Neuronal stem cell (in vitro differentiated cells): ENCODE data around the gene MAGEA9B.

ENCODE experiments used
- DNase-seq: peaks from one replicate; pipeline ENCODE4 v3.0.0-alpha.2; 2013; ENCODE audit warnings: low spot score
- H2AFZ ChIP-seq: one replicate; pipeline ENCODE4 v1.6.1; 2013; ENCODE audit warnings: mild to moderate bottlenecking, low read length, inconsistent platforms
- H2AK5ac ChIP-seq: 2 replicates; pipeline ENCODE4 v1.6.1; 2013; ENCODE audit warnings: low read depth, mild to moderate bottlenecking, inconsistent platforms, low read length, moderate library complexity, mixed read lengths
- H2BK120ac ChIP-seq: 2 replicates; pipeline ENCODE4 v1.6.1; 2013; ENCODE audit warnings: low read depth, mild to moderate bottlenecking, inconsistent platforms, low read length, moderate library complexity, mixed read lengths
- H2BK12ac ChIP-seq: one replicate; pipeline ENCODE4 v1.6.1; 2013; ENCODE audit warnings: low read length, inconsistent platforms
- H2BK15ac ChIP-seq: 2 replicates; pipeline ENCODE4 v1.6.1; 2013; ENCODE audit warnings: mild to moderate bottlenecking, low read length, inconsistent platforms, mixed read lengths
- H2BK5ac ChIP-seq: one replicate; pipeline ENCODE4 v1.6.1; 2013; ENCODE audit warnings: inconsistent platforms, mild to moderate bottlenecking, low read length, moderate library complexity
- H3K14ac ChIP-seq: one replicate; pipeline ENCODE4 v1.6.1; 2013; ENCODE audit warnings: low read length, inconsistent platforms
- H3K18ac ChIP-seq: 2 replicates; pipeline ENCODE4 v1.6.1; 2013; ENCODE audit warnings: low read length, inconsistent platforms
- H3K23ac ChIP-seq: 2 replicates; pipeline ENCODE4 v1.6.1; 2013; ENCODE audit warnings: low read depth, mild to moderate bottlenecking, mixed read lengths, low read length, inconsistent platforms; ENCODE audit not compliant: poor library complexity
- H3K27ac ChIP-seq: replicated peaks from 3 replicates; pipeline ENCODE4 v1.5.1; 2013; ENCODE audit warnings: low read length, inconsistent platforms
- H3K27me3 ChIP-seq, 3 experiments: 2 replicates each; pipeline ENCODE4 v1.6.1; 2013; ENCODE audit warnings: low read length in 3 of 3, mild to moderate bottlenecking in 2 of 3, inconsistent platforms in 1 of 3, low read depth in 1 of 3, mixed read lengths in 1 of 3, moderate library complexity in 1 of 3; ENCODE audit not compliant: control insufficient read depth in 3 of 3, insufficient read depth in 3 of 3
- H3K36me3 ChIP-seq, 2 donors: replicated peaks in 1 of 2; 2 replicates each; pipeline ENCODE4 v1.6.1; 2013; ENCODE audit warnings: low read length in 2 of 2; ENCODE audit not compliant: control insufficient read depth in 2 of 2, insufficient read depth in 2 of 2
- H3K4ac ChIP-seq: 2 replicates; pipeline ENCODE4 v1.6.1; 2013; ENCODE audit warnings: inconsistent platforms, mild to moderate bottlenecking, low read length, moderate library complexity
- H3K4me1 ChIP-seq, 2 donors: 1 replicate in 1 of 2; 2 replicates in 1 of 2; pipeline ENCODE4 v1.6.1; 2013; ENCODE audit warnings: low read length in 2 of 2, low read depth in 1 of 2; ENCODE audit not compliant: control insufficient read depth in 2 of 2, insufficient read depth in 1 of 2
- H3K4me2 ChIP-seq: one replicate; pipeline ENCODE4 v1.6.1; 2013; ENCODE audit warnings: mild to moderate bottlenecking, low read length, inconsistent platforms; ENCODE audit not compliant: insufficient read depth, poor library complexity, severe bottlenecking
- H3K4me3 ChIP-seq, 2 donors: 2 replicates each; pipeline ENCODE4 v1.5.1; 2013; ENCODE audit warnings: low read length in 2 of 2, mild to moderate bottlenecking in 2 of 2, inconsistent platforms in 1 of 2, moderate library complexity in 1 of 2
- H3K79me1 ChIP-seq: one replicate; pipeline ENCODE4 v1.6.1; 2013; ENCODE audit warnings: low read depth, mild to moderate bottlenecking, inconsistent platforms, low read length, moderate library complexity
- H3K9ac ChIP-seq: one replicate; pipeline ENCODE4 v1.6.1; 2013; ENCODE audit warnings: mild to moderate bottlenecking, low read depth, low read length, inconsistent platforms; ENCODE audit not compliant: poor library complexity
- H3K9me3 ChIP-seq, 2 donors: replicated peaks in 1 of 2; 2 replicates each; pipeline versions ENCODE3 to v1.6.1; 2013; ENCODE audit warnings: low read length in 2 of 2, mild to moderate bottlenecking in 2 of 2, inconsistent platforms in 1 of 2, low read depth in 1 of 2, mixed read lengths in 1 of 2, moderate library complexity in 1 of 2; ENCODE audit not compliant: control insufficient read depth in 2 of 2, insufficient read depth in 1 of 2
- H4K8ac ChIP-seq: one replicate; pipeline ENCODE4 v1.6.1; 2013; ENCODE audit warnings: low read depth, mild to moderate bottlenecking, inconsistent platforms, low read length, moderate library complexity
- H4K91ac ChIP-seq: one replicate; pipeline ENCODE4 v1.6.1; 2013; ENCODE audit warnings: low read length, low read depth, mild to moderate bottlenecking, inconsistent platforms; ENCODE audit not compliant: poor library complexity
- WGBS, 2 donors: extraction: QIAGEN DNeasy Blood & Tissue Kit; methylation state at CpG; one replicate each; pipeline ENCODE4 v1.1.7; 2013; ENCODE audit warnings: missing lambda C conversion rate in 2 of 2, mixed read lengths in 1 of 2; ENCODE audit not compliant: insufficient read length in 2 of 2, insufficient replicate concordance in 1 of 2; ENCODE audit errors: extremely low coverage in 2 of 2; 5-methylcytosine and 5-hydroxymethylcytosine counted together

MAGEA9B gene

DNA sequence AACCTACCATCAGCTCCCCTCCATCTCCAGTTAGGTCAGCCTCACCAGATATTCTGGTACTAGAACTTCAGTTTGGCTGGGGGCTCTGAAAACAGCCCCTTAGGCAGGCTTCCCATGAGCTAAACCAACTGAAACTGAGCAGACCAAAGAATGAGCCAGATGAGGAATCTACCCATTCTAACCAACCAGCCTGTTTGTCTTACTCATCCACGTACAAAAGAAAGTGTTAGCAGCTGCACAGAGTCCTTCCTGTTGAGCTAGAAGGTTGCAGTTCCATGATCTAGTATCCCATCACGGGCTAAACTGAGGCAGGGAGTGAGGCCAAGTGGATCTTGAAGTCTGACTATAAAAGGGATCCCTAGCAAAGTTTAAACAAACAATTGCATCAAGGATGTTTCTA is 17.5 kb downstream of the MAGEA9B start:
- Histone ChIP-seq H3K79me1 (no peaks in the 10 kb centered on the region), H3K4me2 (no peak overlapping the region), H3K18ac (no peak overlapping the region), H2BK15ac (no peak overlapping the region), H2AFZ (no peak overlapping the region), H3K14ac (no peak overlapping the region), H3K4me1 (peaks cover 0 to 4% of the 10 kb centered on the region in 2 donors), H2BK12ac (no peak overlapping the region), H3K23ac (no peak overlapping the region), H3K9ac (no peak overlapping the region), H3K36me3 (no peaks in the 10 kb centered on the region), H3K4ac (no peak overlapping the region), H2BK120ac (no peak overlapping the region), H4K8ac (no peak overlapping the region), H4K91ac (no peak overlapping the region), H3K27me3 (no peaks in the 10 kb centered on the region), H2AK5ac (no peak overlapping the region), H3K27ac (no peak overlapping the region), H2BK5ac (no peak overlapping the region), H3K4me3 (no peak overlapping the region), H3K9me3 (no peaks in the 10 kb centered on the region)
- WGBS, 2 donors: no CpG with 5 or more reads among the region's 2 CpGs
- no peak for DNase-seq

DNA sequence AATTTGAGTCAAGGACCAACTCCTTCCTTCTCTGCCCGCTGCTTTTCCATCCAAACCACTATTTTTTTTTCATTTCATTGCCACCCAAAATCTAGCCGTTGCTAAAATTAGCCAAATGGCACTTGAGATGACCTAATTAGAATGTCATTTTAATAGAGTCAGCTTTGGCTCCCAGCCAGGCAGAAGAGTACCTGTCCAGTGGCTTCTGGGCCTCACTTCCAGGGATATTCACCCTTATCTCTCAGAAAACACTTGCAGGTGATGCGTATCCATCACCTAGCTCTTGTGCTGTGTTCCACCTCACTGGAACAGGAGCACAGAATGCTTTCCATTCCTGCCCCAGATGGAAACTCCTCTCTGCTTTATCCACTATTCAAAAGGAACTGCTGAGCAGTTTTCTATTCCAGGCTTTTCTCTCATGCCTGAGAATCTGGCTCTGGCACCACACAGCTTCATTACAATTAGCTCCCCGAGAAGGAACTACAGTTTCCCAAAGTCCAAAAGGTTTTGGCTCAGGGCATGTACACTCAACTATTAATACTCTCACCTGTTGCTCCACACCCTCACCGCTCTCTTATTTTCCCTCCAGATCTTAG is 18.5 kb downstream of the MAGEA9B start:
- Histone ChIP-seq H2BK5ac (no peak overlapping the region), H3K4ac (no peak overlapping the region), H2BK12ac (no peak overlapping the region), H2BK120ac (no peak overlapping the region), H3K9ac (no peak overlapping the region), H4K91ac (no peak overlapping the region), H3K14ac (no peak overlapping the region), H3K79me1 (no peaks in the 10 kb centered on the region), H2AK5ac (no peak overlapping the region), H3K27ac (no peak overlapping the region), H3K4me1 (peaks cover 0 to 4% of the 10 kb centered on the region in 2 donors), H2AFZ (no peak overlapping the region), H4K8ac (no peak overlapping the region), H3K18ac (no peak overlapping the region), H3K27me3 (no peaks in the 10 kb centered on the region), H3K36me3 (no peaks in the 10 kb centered on the region), H3K9me3 (no peaks in the 10 kb centered on the region), H2BK15ac (no peak overlapping the region), H3K4me2 (no peak overlapping the region), H3K23ac (no peak overlapping the region), H3K4me3 (no peak overlapping the region)
- WGBS, 2 donors: no CpG with 5 or more reads among the region's 5 CpGs
- no peak for DNase-seq

DNA sequence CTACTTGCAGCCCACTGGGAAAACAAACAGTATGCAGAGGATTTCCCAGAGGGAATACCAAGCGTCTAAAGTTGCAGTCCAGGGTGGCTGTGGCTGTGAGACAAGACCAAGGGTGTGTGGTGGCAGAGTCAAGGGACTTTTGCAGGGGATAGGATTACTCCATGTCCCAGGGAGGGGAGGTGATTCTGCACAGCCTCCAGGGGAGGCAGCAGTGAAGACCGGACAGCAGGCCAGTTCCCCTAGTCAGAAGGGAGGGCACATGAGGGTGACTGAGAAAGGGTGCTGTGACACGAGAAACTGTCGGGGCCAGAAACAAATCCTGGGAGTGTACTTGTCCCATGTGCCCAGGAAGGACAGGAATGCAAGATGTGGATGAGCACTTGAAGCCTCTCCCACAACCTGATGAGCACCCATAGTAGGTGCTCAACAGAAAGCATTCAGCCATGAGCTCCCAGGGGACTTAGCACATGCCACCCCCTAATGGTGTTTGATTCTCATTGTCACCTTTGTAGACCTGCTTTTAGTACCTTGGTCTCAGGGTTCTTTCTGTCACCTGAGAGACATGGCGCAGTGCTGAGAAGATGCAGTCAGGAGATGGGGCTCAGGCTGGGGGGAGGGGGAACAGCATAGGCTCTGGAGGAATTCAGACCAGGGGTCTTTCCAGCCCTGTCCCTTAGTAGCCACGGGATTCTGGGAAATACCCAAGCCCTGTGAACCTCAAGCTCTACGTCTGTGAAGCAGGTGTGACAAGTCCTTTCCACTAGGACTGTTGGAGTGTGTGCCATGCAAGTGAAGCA is 19.4 kb downstream of the MAGEA9B start:
- Histone ChIP-seq H3K79me1 (no peaks in the 10 kb centered on the region), H2BK120ac (no peak overlapping the region), H3K36me3 (no peaks in the 10 kb centered on the region), H2BK12ac (no peak overlapping the region), H3K4me2 (no peak overlapping the region), H3K27me3 (no peaks in the 10 kb centered on the region), H3K4me3 (no peak overlapping the region), H3K18ac (no peak overlapping the region), H2BK5ac (no peak overlapping the region), H4K8ac (no peak overlapping the region), H2BK15ac (no peak overlapping the region), H3K23ac (no peak overlapping the region), H3K9me3 (no peaks in the 10 kb centered on the region), H4K91ac (no peak overlapping the region), H2AK5ac (no peak overlapping the region), H3K14ac (no peak overlapping the region), H3K9ac (no peak overlapping the region), H2AFZ (no peak overlapping the region), H3K4me1 (peaks cover 0 to 4% of the 10 kb centered on the region in 2 donors), H3K4ac (no peak overlapping the region), H3K27ac (no peak overlapping the region)
- DNase-seq: no peak
- no CpG with 5 or more reads among the region's 7 CpGs for WGBS, 2 donors

DNA sequence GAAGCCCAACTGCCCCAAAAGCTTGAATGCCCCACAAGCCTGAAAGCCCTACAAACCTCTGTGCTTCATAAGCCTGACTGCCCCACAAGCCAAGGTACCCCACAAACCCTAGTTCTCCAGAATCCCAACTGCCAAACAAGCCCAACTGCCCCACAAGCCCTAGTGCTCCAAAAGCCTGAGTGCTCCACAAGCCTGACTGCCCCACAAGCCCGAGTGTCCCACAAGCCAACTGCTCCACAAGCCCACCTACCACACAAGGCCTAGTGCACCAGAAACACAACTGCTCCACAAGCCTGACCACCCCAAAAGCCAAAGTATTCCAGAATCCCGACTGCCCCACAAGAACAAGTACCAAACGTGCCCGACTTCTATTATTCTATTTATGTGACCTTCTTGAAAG is 23.9 kb downstream of the MAGEA9B start:
- no peak overlapping the region for H3K9ac ChIP-seq
- no peaks in the 10 kb centered on the region for H3K4me1 ChIP-seq
- no peak for DNase-seq
- no peaks in the 10 kb centered on the region for H3K9me3 ChIP-seq
- no peak overlapping the region for H3K18ac ChIP-seq
- no peak overlapping the region for H3K4ac ChIP-seq
- H2BK5ac ChIP-seq: no peak overlapping the region
- no peak overlapping the region for H3K23ac ChIP-seq
- H2BK12ac ChIP-seq: no peak overlapping the region
- no peak overlapping the region for H2AFZ ChIP-seq
- H3K4me3 ChIP-seq: no peak overlapping the region
- no CpG with 5 or more reads among the region's 4 CpGs for WGBS, 2 donors
- no peaks in the 10 kb centered on the region for H3K79me1 ChIP-seq
- no peak overlapping the region for H2AK5ac ChIP-seq
- H3K27ac ChIP-seq: no peak overlapping the region
- H3K36me3 ChIP-seq: no peaks in the 10 kb centered on the region
- no peak overlapping the region for H2BK15ac ChIP-seq
- H3K14ac ChIP-seq: no peak overlapping the region
- no peak overlapping the region for H2BK120ac ChIP-seq
- H3K27me3 ChIP-seq: no peaks in the 10 kb centered on the region
- H4K8ac ChIP-seq: no peak overlapping the region
- H3K4me2 ChIP-seq: no peak overlapping the region
- no peak overlapping the region for H4K91ac ChIP-seq
